Cardiac septum (tissue), 1 donor: ENCODE results near the gene PSMD12. TPM values are rescaled to one million over a fixed set of nuclear protein-coding genes. Genes with fewer than 3 reads are reported as not detected.
A peak's percentile ranks its signal among the peaks of the same experiment; 100 is the strongest.
"Not testable (repeated sequence)": the region's sequence is repeated elsewhere in the genome, so short reads cannot be mapped to it uniquely, and the experiment has no call there.

Experiments used
- DNase-seq: peaks from one replicate; pipeline ENCODE4 v3.0.0-alpha.2; 2020; ENCODE audit warnings: low spot score
- intact Hi-C: fragments of 100-400 bp; cut with DNase I; formaldehyde crosslinking; loops from one replicate; pipeline ENCODE4 v1.14.0; 2022
- total RNA-seq: library from RNA; stranded (reverse); fragmentation: NEBNext Ultra II Directional; extraction: Animal tissue kit (Norgen Biotek cat#: 25700); gene quantifications from one replicate; pipeline ENCODE4 v1.2.1, GENCODE V29; 2021
- donor health status: DM: no; HTN: no; CAD: no.

Gene PSMD12
- total RNA-seq, 1 donor from 2014 or later = 43.4 TPM

- peak; percentile 17 for DNase-seq
- intact Hi-C loops = not testable (repeated sequence)
Measured at GRCh38 chr17:67326959-67327745, 39.2 kb downstream of the PSMD12 start.

GRCh38 chr17:67326440-67326839, 39.9 kb downstream of the PSMD12 start:
- peak; percentile 17 for DNase-seq
- intact Hi-C loops = no loop called here

GRCh38 chr17:67324330-67324729, 42.0 kb downstream of the PSMD12 start:
- DNase-seq = no peak
- intact Hi-C loops = no loop called here

GRCh38 chr17:67323445-67323844, 42.9 kb downstream of the PSMD12 start:
- intact Hi-C loops = no loop called here
- peak; percentile 5 for DNase-seq

GRCh38 chr17:67322042-67322787, 44.2 kb downstream of the PSMD12 start:
- intact Hi-C loops = no loop called here
- DNase-seq = peak; percentile 15

- intact Hi-C loops, DNase-seq: not testable (repeated sequence)
Measured at GRCh38 chr17:67321486-67321885, 44.9 kb downstream of the PSMD12 start.

- no peak for DNase-seq
- intact Hi-C loops = no loop called here
Measured at GRCh38 chr17:67316781-67317180, 49.6 kb downstream of the PSMD12 start.

GRCh38 chr17:67315865-67316264, 50.5 kb downstream of the PSMD12 start:
- intact Hi-C loops = no loop called here
- DNase-seq = no peak

GRCh38 chr17:67312265-67312664, 54.1 kb downstream of the PSMD12 start:
- intact Hi-C loops = loop anchor here (5.0 kb wide), 1 partner anchor 235 kb away; no protein-coding TSS in a partner anchor
- DNase-seq = no peak

GRCh38 chr17:67311575-67311974, 54.8 kb downstream of the PSMD12 start:
- no peak for DNase-seq
- intact Hi-C loops = loop anchor here (5.0 kb wide), 1 partner anchor 236 kb away; no protein-coding TSS in a partner anchor

GRCh38 chr17:67310406-67310805, 56.0 kb downstream of the PSMD12 start:
- no peak for DNase-seq
- intact Hi-C loops = loop anchor here (5.0 kb wide), 1 partner anchor 237 kb away; no protein-coding TSS in a partner anchor

- DNase-seq, intact Hi-C loops: not testable (repeated sequence)
Measured at GRCh38 chr17:67305446-67306235, 60.7 kb downstream of the PSMD12 start.

GRCh38 chr17:67297454-67297960, 68.9 kb downstream of the PSMD12 start:
- intact Hi-C loops = no loop called here
- no peak for DNase-seq

- intact Hi-C loops = loop anchor here (5.0 kb wide), 1 partner anchor 72 kb away; no protein-coding TSS in a partner anchor
- no peak for DNase-seq
Measured at GRCh38 chr17:67294451-67295199, 71.8 kb downstream of the PSMD12 start.

- peak; percentile 85 for DNase-seq
- intact Hi-C loops = loop anchor here (5.0 kb wide), 1 partner anchor 71 kb away; no protein-coding TSS in a partner anchor
Measured at GRCh38 chr17:67293251-67294203, 72.8 kb downstream of the PSMD12 start.

- intact Hi-C loops = loop anchor here (5.0 kb wide), 1 partner anchor 68 kb away; no protein-coding TSS in a partner anchor
- DNase-seq = no peak
Measured at GRCh38 chr17:67290711-67291291, 75.6 kb downstream of the PSMD12 start.

GRCh38 chr17:67290244-67290643, 76.1 kb downstream of the PSMD12 start:
- DNase-seq = no peak
- intact Hi-C loops = loop anchor here (5.0 kb wide), 1 partner anchor 68 kb away; no protein-coding TSS in a partner anchor
